ENCODE measurements around the gene BRIP1. TPM values are rescaled to one million over a fixed set of nuclear protein-coding genes. Genes with fewer than 3 reads are reported as not detected.

The BRIP1 gene
- polyA plus RNA-seq, 2 of the 4 experiments (the other 2 are of a cell fraction): 8.0 to 11.5 TPM

DNA sequence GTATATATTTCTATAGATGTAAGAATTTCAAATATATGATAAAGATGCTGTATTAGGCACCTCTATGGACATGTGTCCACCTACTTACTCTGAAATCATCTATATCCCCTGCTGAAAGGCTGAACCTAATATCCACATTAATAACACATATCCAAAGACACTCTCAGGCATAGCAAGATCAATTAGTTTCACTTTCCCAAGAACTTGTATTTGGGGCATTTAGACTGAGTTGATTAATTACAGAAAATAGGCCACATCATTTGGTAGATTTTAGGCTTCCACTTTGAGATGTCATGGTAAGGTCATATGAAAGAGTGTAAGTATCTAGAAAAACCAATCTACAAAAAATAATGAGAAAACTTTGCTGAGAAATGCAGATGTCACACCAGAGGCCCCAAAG is 45.1 kb downstream of the BRIP1 start:
- Histone ChIP-seq H3K9me3 (no peaks in the 10 kb centered on the region), H3K4me2 (no peak overlapping the region), H3K4me3 (no peak overlapping the region), H3K4me1 (no peaks in the 10 kb centered on the region), H3K27ac (no peak overlapping the region)
- no peak for ATAC-seq
- no peak for FAIRE-seq
- TF ChIP-seq EHF (CRISPR knock-in tag; IDR thresholded peaks at IDR 0.05) (no peak), FOXS1 (CRISPR knock-in tag; IDR thresholded peaks at IDR 0.05) (no peak), HMGXB4 (CRISPR knock-in tag; IDR thresholded peaks at IDR 0.05; ENCODE audit: borderline replicate concordance) (no peak), NPAS2 (CRISPR knock-in tag; IDR thresholded peaks at IDR 0.05; ENCODE audit: borderline replicate concordance) (no peak), ESRRA (IDR thresholded peaks at IDR 0.05; ENCODE audit: borderline replicate concordance, low read length) (no peak), RNF2 (IDR thresholded peaks at IDR 0.05; ENCODE audit: borderline replicate concordance, low read depth) (no peak), RAD21 (conservative IDR thresholded peaks at IDR 0.05 in 1 of 2, IDR thresholded peaks at IDR 0.05 in 1 of 2) (no peak), SREBF2 (IDR thresholded peaks at IDR 0.05) (no peak), HOXA7 (CRISPR knock-in tag; IDR thresholded peaks at IDR 0.05) (no peak), CBX8 (IDR thresholded peaks at IDR 0.05) (no peak), CTCF (IDR thresholded peaks at IDR 0.05) (no peak)
- ChIA-PET CTCF (no interaction called here), POLR2A (no interaction called here)
- no peak for DNase-seq (ENCODE audit: low read depth in 1 of 2, low spot score in 1 of 2)

GRCh38 chr17:61817452-61817851 is 45.9 kb downstream of the BRIP1 start:
- CTCF ChIA-PET: no interaction called here
- no peak for ATAC-seq
- WGBS (ENCODE audit: missing lambda C conversion rate): 96% methylated on average over 3 of the region's 3 CpGs
- Histone ChIP-seq H3K9me3 (no peaks in the 10 kb centered on the region), H3K27ac (no peak overlapping the region), H3K4me1 (no peaks in the 10 kb centered on the region), H3K4me2 (no peak overlapping the region), H3K4me3 (no peak overlapping the region)
- FAIRE-seq: no peak
- TF ChIP-seq MYC (IDR thresholded peaks at IDR 0.05; ENCODE audit: borderline replicate concordance, low read length): no peak
- TF ChIP-seq TP53 (CRISPR knock-in tag; IDR thresholded peaks at IDR 0.05): no peak
- no peak for TF ChIP-seq NR3C1 (IDR thresholded peaks at IDR 0.05)
- TF ChIP-seq HOXB13 (CRISPR knock-in tag; IDR thresholded peaks at IDR 0.05; ENCODE audit: low read depth): no peak
- no peak for TF ChIP-seq KDM5A (IDR thresholded peaks at IDR 0.05)
- no peak for TF ChIP-seq CBX8 (IDR thresholded peaks at IDR 0.05)
- TF ChIP-seq CTCF (IDR thresholded peaks at IDR 0.05): no peak
- TF ChIP-seq POLR2A (IDR thresholded peaks at IDR 0.05; ENCODE audit: low read length): no peak
- TF ChIP-seq NFE2L2 (conservative IDR thresholded peaks at IDR 0.05; ENCODE audit: low read length): no peak
- TF ChIP-seq, protein P1, sequence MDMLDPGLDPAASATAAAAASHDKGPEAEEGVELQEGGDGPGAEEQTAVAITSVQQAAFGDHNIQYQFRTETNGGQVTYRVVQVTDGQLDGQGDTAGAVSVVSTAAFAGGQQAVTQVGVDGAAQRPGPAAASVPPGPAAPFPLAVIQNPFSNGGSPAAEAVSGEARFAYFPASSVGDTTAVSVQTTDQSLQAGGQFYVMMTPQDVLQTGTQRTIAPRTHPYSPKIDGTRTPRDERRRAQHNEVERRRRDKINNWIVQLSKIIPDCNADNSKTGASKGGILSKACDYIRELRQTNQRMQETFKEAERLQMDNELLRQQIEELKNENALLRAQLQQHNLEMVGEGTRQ (IDR thresholded peaks at IDR 0.05): no peak
- no peak for TF ChIP-seq CBX2 (IDR thresholded peaks at IDR 0.05; ENCODE audit: borderline replicate concordance, low read depth)
- TF ChIP-seq CHD2 (IDR thresholded peaks at IDR 0.05; ENCODE audit: low read length, partially characterized antibody): no peak
- no peak for TF ChIP-seq E2F6 (IDR thresholded peaks at IDR 0.05; ENCODE audit: borderline replicate concordance, low read depth)
- no peak for TF ChIP-seq RAD21 (conservative IDR thresholded peaks at IDR 0.05 in 1 of 2, IDR thresholded peaks at IDR 0.05 in 1 of 2)
- no peak for TF ChIP-seq POLR2AphosphoS2 (conservative IDR thresholded peaks at IDR 0.05; ENCODE audit: low read length)
- TF ChIP-seq MAFK (IDR thresholded peaks at IDR 0.05; ENCODE audit: partially characterized antibody): no peak
- POLR2A ChIA-PET: no interaction called here
- no peak for DNase-seq (ENCODE audit: low read depth in 1 of 2, low spot score in 1 of 2)
